GM21423 (cell line): ENCODE data around the gene CDHR2.
"Not testable (repeated sequence)": the region's sequence is repeated elsewhere in the genome, so short reads cannot be mapped to it uniquely, and the experiment has no call there.

ENCODE experiments used
- ATAC-seq: cut with Tn5 transposase; IDR thresholded peaks from one replicate; pipeline ENCODE4 v1.9.1; 2021; ENCODE audit warnings: mild to moderate bottlenecking, moderate library complexity; ENCODE audit not compliant: unreplicated experiment

CDHR2 gene

GRCh38 chr5:176568657-176569056 lies 19.5 kb downstream of the CDHR2 start:
- ATAC-seq, result no peak

GRCh38 chr5:176570044-176570443 lies 20.9 kb downstream of the CDHR2 start:
- no peak for ATAC-seq

- no peak for ATAC-seq
Measured at GRCh38 chr5:176573564-176574296, 24.6 kb downstream of the CDHR2 start.

GRCh38 chr5:176574297-176574591 lies 25.1 kb downstream of the CDHR2 start:
- ATAC-seq, result no peak

GRCh38 chr5:176575066-176575465 lies 25.9 kb downstream of the CDHR2 start:
- no peak for ATAC-seq

GRCh38 chr5:176575488-176576422 lies 26.6 kb downstream of the CDHR2 start:
- ATAC-seq, result no peak

GRCh38 chr5:176577312-176578176 lies 28.4 kb downstream of the CDHR2 start:
- no peak for ATAC-seq

- no peak for ATAC-seq
Measured at GRCh38 chr5:176578391-176578808, 29.3 kb downstream of the CDHR2 start.

GRCh38 chr5:176579323-176579722 lies 30.2 kb downstream of the CDHR2 start:
- no peak for ATAC-seq

- no peak for ATAC-seq
Measured at GRCh38 chr5:176581361-176581760, 32.2 kb downstream of the CDHR2 start.

GRCh38 chr5:176583076-176583475 lies 33.9 kb downstream of the CDHR2 start:
- no peak for ATAC-seq

GRCh38 chr5:176587398-176587797 lies 38.3 kb downstream of the CDHR2 start:
- ATAC-seq, result no peak

GRCh38 chr5:176588297-176588696 lies 39.2 kb downstream of the CDHR2 start:
- ATAC-seq, result no peak

GRCh38 chr5:176589039-176589769 lies 40.1 kb downstream of the CDHR2 start:
- ATAC-seq, result no peak

GRCh38 chr5:176590035-176590717 lies 41.0 kb downstream of the CDHR2 start:
- no peak for ATAC-seq

GRCh38 chr5:176591667-176592066 lies 42.5 kb downstream of the CDHR2 start:
- ATAC-seq, result not testable (repeated sequence)

- ATAC-seq, result no peak
Measured at GRCh38 chr5:176592573-176592972, 43.4 kb downstream of the CDHR2 start.

- ATAC-seq, result no peak
Measured at GRCh38 chr5:176593273-176593869, 44.2 kb downstream of the CDHR2 start.

- ATAC-seq, result no peak
Measured at GRCh38 chr5:176594554-176594953, 45.4 kb downstream of the CDHR2 start.
